Duodenal mucosa (tissue), 2 donors: ENCODE data around the gene OSTF1.

ENCODE experiments used
- H3K27ac ChIP-seq: one replicate; pipeline ENCODE4 v1.7.0; 2013; ENCODE audit warnings: low read depth, low read length
- H3K27me3 ChIP-seq, 2 donors: one replicate each; pipeline ENCODE4 v1.7.0; 2013; ENCODE audit warnings: low read length in 2 of 2, control low read depth in 1 of 2; ENCODE audit not compliant: insufficient read depth in 2 of 2, control insufficient read depth in 1 of 2
- H3K36me3 ChIP-seq, 2 donors: one replicate each; pipeline ENCODE4 v1.7.0; 2013; ENCODE audit warnings: low read length in 2 of 2, control low read depth in 1 of 2; ENCODE audit not compliant: insufficient read depth in 2 of 2, control insufficient read depth in 1 of 2
- H3K4me1 ChIP-seq, 2 donors: one replicate each; pipeline ENCODE4 v1.7.0; 2013; ENCODE audit warnings: low read length in 2 of 2, control low read depth in 1 of 2; ENCODE audit not compliant: insufficient read depth in 2 of 2, control insufficient read depth in 1 of 2
- H3K4me3 ChIP-seq, 2 donors: one replicate each; pipeline ENCODE4 v1.7.0; 2013; ENCODE audit warnings: low read length in 2 of 2, low read depth in 1 of 2
- H3K9ac ChIP-seq, 2 donors: one replicate each; pipeline ENCODE4 v1.7.0; 2013; ENCODE audit warnings: low read length in 2 of 2, low read depth in 1 of 2
- H3K9me3 ChIP-seq, 2 donors: one replicate each; pipeline ENCODE4 v1.7.0; 2013; ENCODE audit warnings: low read length in 2 of 2, control low read depth in 1 of 2; ENCODE audit not compliant: control insufficient read depth in 1 of 2

Gene OSTF1

GRCh38 chr9:75101004-75101588, 12.8 kb downstream of the OSTF1 start:
- Histone ChIP-seq H3K9ac (no peak overlapping the region), H3K27me3 (no peaks in the 10 kb centered on the region), H3K9me3 (no peaks in the 10 kb centered on the region), H3K4me3 (no peak overlapping the region), H3K27ac (no peak overlapping the region), H3K4me1 (peaks cover 0 to 12% of the 10 kb centered on the region in 2 donors), H3K36me3 (peaks cover 0 to 7% of the 10 kb centered on the region in 2 donors)

- peaks cover 0 to 7% of the 10 kb centered on the region in 2 donors for H3K36me3 ChIP-seq
- H3K9ac ChIP-seq, result no peak overlapping the region
- peaks cover 0 to 16% of the 10 kb centered on the region in 2 donors for H3K4me1 ChIP-seq
- H3K27ac ChIP-seq, result no peak overlapping the region
- no peaks in the 10 kb centered on the region for H3K9me3 ChIP-seq
- no peaks in the 10 kb centered on the region for H3K27me3 ChIP-seq
- no peak overlapping the region for H3K4me3 ChIP-seq
Measured at GRCh38 chr9:75102177-75102790, 14.0 kb downstream of the OSTF1 start.

DNA sequence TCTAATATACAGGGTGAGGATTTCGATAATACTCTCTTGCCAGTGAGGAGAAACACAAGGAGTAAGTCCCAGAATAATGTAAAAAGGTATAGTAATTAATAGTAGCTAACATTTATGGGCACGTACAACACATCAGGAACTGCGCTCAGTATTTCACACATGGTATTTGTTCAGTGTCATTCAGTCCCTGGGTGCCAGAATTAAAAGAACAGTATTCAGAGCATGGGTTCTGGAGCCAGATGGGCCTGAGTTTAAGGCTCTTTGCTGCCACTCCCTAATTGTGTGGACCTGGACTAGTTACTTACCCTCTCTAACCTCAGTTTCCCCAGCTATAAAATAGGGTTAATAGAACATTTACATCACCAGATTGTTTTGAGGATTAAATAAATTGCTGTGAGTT, 16.3 kb downstream of the OSTF1 start:
- Histone ChIP-seq H3K27me3 (no peaks in the 10 kb centered on the region), H3K27ac (no peak overlapping the region), H3K4me3 (no peak overlapping the region), H3K9ac (no peak overlapping the region), H3K36me3 (peaks cover 0 to 4% of the 10 kb centered on the region in 2 donors), H3K4me1 (peaks cover 3 to 16% of the 10 kb centered on the region in 2 donors), H3K9me3 (no peaks in the 10 kb centered on the region)

GRCh38 chr9:75105019-75105540, 16.8 kb downstream of the OSTF1 start:
- Histone ChIP-seq H3K9me3 (no peaks in the 10 kb centered on the region), H3K9ac (no peak overlapping the region), H3K27ac (no peak overlapping the region), H3K4me3 (no peak overlapping the region), H3K27me3 (no peaks in the 10 kb centered on the region), H3K4me1 (peaks cover 3 to 16% of the 10 kb centered on the region in 2 donors), H3K36me3 (peaks cover 0 to 4% of the 10 kb centered on the region in 2 donors)

GRCh38 chr9:75105841-75106240, 17.5 kb downstream of the OSTF1 start:
- Histone ChIP-seq H3K9me3 (no peaks in the 10 kb centered on the region), H3K36me3 (peaks cover 0 to 4% of the 10 kb centered on the region in 2 donors), H3K27ac (no peak overlapping the region), H3K4me3 (no peak overlapping the region), H3K4me1 (peaks cover 3 to 13% of the 10 kb centered on the region in 2 donors), H3K27me3 (no peaks in the 10 kb centered on the region), H3K9ac (no peak overlapping the region)

DNA sequence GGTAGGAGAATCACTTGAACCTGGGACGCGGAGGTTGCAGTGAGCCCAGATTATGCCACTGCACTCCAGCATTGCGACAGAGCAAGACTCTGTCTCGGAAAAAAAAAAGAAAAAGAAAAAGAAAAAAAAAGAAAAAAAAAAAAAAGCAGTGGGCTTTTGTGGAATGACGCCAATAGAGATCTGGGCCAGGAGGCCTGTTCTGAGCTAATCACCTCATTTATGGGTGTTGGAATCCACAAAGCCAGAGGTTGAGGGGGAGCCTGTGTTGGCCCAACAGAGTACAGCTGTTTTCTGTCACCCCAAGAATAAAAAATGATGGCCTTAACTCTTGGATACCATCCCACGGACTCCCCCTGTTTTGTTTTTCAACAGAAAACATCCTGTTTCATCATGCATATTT, 18.5 kb downstream of the OSTF1 start:
- H3K36me3 ChIP-seq, result peaks cover 0 to 4% of the 10 kb centered on the region in 2 donors
- no peak overlapping the region for H3K27ac ChIP-seq
- peaks cover 6 to 17% of the 10 kb centered on the region in 2 donors for H3K4me1 ChIP-seq
- H3K4me3 ChIP-seq, result no peak overlapping the region
- H3K9ac ChIP-seq, result no peak overlapping the region
- no peaks in the 10 kb centered on the region for H3K27me3 ChIP-seq
- H3K9me3 ChIP-seq, result no peaks in the 10 kb centered on the region

DNA sequence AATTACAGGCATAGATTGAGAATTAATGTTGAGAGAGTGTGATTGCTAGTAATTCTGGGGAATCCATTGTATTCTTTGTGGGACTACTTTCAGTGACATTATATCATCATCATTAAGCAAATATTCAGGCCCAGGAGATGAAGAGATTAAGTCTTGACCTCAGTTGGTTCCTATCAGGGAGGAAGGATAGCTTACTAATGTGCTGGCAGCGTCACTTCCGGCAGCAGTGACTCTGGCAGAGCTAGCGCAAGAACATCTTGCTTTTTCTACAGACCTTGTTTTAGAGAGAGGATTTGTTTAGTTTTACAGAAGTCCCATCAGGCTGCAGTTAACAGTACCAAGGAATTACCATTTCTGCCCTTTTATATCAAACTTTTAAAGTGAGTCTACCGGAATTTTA, 20.3 kb downstream of the OSTF1 start:
- Histone ChIP-seq H3K36me3 (no peaks in the 10 kb centered on the region), H3K9me3 (no peaks in the 10 kb centered on the region), H3K4me3 (no peak overlapping the region), H3K27ac (no peak overlapping the region), H3K27me3 (no peaks in the 10 kb centered on the region), H3K9ac (no peak overlapping the region), H3K4me1 (peaks cover 16 to 24% of the 10 kb centered on the region in 2 donors)

- Histone ChIP-seq H3K4me3 (no peak overlapping the region), H3K27me3 (no peaks in the 10 kb centered on the region), H3K9me3 (no peaks in the 10 kb centered on the region), H3K9ac (no peak overlapping the region), H3K27ac (no peak overlapping the region), H3K36me3 (no peaks in the 10 kb centered on the region), H3K4me1 (peaks cover 16 to 24% of the 10 kb centered on the region in 2 donors)
Measured at GRCh38 chr9:75109210-75109839, 21.0 kb downstream of the OSTF1 start.

DNA sequence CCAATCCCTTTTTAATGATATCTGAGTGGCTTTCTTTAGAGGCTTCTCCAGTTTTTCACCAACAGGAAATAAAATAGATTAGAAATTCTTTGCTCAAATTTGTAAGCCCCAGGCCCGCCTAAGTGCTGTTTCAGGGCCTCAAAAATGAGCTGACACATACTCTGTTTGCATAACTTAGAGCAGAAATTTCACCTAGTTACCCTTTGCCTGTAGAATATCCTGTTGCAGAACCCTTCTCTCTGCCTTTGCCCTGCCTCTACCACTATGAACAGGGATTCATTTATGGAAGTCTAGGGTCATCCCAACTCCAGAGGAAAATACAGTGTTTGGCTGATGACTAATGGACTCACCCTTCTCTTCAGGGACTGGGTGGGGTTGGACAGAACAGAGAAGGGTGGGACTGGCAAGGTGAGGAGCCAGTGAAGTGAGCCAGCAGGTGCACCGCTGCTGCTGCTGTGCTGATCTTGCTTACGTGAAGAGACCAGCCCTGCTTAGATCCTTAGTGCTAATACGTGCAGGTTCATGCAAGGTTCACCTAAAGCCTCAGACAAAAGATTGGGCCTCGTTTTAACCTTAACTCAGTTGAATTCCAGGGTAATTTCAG, 22.8 kb downstream of the OSTF1 start:
- no peaks in the 10 kb centered on the region for H3K27me3 ChIP-seq
- H3K9me3 ChIP-seq, result no peaks in the 10 kb centered on the region
- peaks cover 16% of the 10 kb centered on the region in 2 donors for H3K4me1 ChIP-seq
- H3K9ac ChIP-seq, result no peak overlapping the region
- no peaks in the 10 kb centered on the region for H3K36me3 ChIP-seq
- H3K4me3 ChIP-seq, result no peak overlapping the region
- H3K27ac ChIP-seq, result no peak overlapping the region

- no peaks in the 10 kb centered on the region for H3K9me3 ChIP-seq
- no peak overlapping the region for H3K27ac ChIP-seq
Measured at GRCh38 chr9:75112789-75113188, 24.5 kb downstream of the OSTF1 start.

More at GRCh38 chr9:75112789-75113188, 24.5 kb downstream of the OSTF1 start:
- no peak overlapping the region for H3K9ac ChIP-seq
- H3K4me1 ChIP-seq, result peaks cover 12 to 16% of the 10 kb centered on the region in 2 donors
- no peaks in the 10 kb centered on the region for H3K27me3 ChIP-seq
- H3K4me3 ChIP-seq, result no peak overlapping the region
- peaks cover 0 to 4% of the 10 kb centered on the region in 2 donors for H3K36me3 ChIP-seq
